ENCODE results near the gene ATP6V1A.

ATP6V1A gene

GRCh38 chr3:113802795-113803455 is 56.1 kb downstream of the ATP6V1A start:
- Histone ChIP-seq H4K20me1 (ENCODE audit: control insufficient read depth, insufficient read depth, low read depth, low read length) (no peaks in the 10 kb centered on the region), H3K4me2 (ENCODE audit: low read length) (no peak overlapping the region), H3K4me1 (ENCODE audit: control insufficient read depth, low read length) (0 out of 2 replicates have a peak, but pooled peaks cover 2% of the 10 kb centered on the region), H3K9me3 (ENCODE audit: control insufficient read depth, insufficient read depth, low read length) (no peaks in the 10 kb centered on the region), H3K4me3 (ENCODE audit: low read length) (no peak overlapping the region), H3K9me2 (replicated peaks; ENCODE audit: control insufficient read depth, low read length) (no peaks in the 10 kb centered on the region), H3K27ac (ENCODE audit: low read depth, low read length) (no peak overlapping the region), H3K36me3 (ENCODE audit: control insufficient read depth, low read length) (peaks cover 50% of the 10 kb centered on the region), H3K79me2 (ENCODE audit: control insufficient read depth, low read length) (no peaks in the 10 kb centered on the region), H3F3A (ENCODE audit: control insufficient read depth, insufficient read depth) (no peaks in the 10 kb centered on the region; the same call in 1 of the 2 replicates), H3K27me3 (ENCODE audit: control insufficient read depth, low read length) (no peaks in the 10 kb centered on the region)
- TF ChIP-seq EZH2phosphoT487 (IDR thresholded peaks at IDR 0.05; ENCODE audit: borderline replicate concordance, low read length) (no peak), CTCF (IDR thresholded peaks at IDR 0.05; ENCODE audit: low read depth, low read length, poor library complexity, severe bottlenecking) (no peak)

GRCh38 chr3:113804661-113805060 is 57.8 kb downstream of the ATP6V1A start:
- Histone ChIP-seq H3K4me2 (ENCODE audit: low read length) (no peak overlapping the region), H4K20me1 (ENCODE audit: control insufficient read depth, insufficient read depth, low read depth, low read length) (no peaks in the 10 kb centered on the region), H3K79me2 (ENCODE audit: control insufficient read depth, low read length) (no peaks in the 10 kb centered on the region), H3K27me3 (ENCODE audit: control insufficient read depth, low read length) (no peaks in the 10 kb centered on the region), H3F3A (ENCODE audit: control insufficient read depth, insufficient read depth) (no peaks in the 10 kb centered on the region; the same call in 1 of the 2 replicates), H3K9me2 (replicated peaks; ENCODE audit: control insufficient read depth, low read length) (no peaks in the 10 kb centered on the region), H3K36me3 (ENCODE audit: control insufficient read depth, low read length) (peaks cover 44% of the 10 kb centered on the region), H3K4me3 (ENCODE audit: low read length) (no peak overlapping the region), H3K27ac (ENCODE audit: low read depth, low read length) (no peak overlapping the region), H3K4me1 (ENCODE audit: control insufficient read depth, low read length) (0 out of 2 replicates have a peak, but pooled peaks cover 2% of the 10 kb centered on the region), H3K9me3 (ENCODE audit: control insufficient read depth, insufficient read depth, low read length) (no peaks in the 10 kb centered on the region)
- TF ChIP-seq CTCF (IDR thresholded peaks at IDR 0.05; ENCODE audit: low read depth, low read length, poor library complexity, severe bottlenecking) (no peak), EZH2phosphoT487 (IDR thresholded peaks at IDR 0.05; ENCODE audit: borderline replicate concordance, low read length) (no peak)

GRCh38 chr3:113805249-113805648 is 58.4 kb downstream of the ATP6V1A start:
- Histone ChIP-seq H3K4me2 (ENCODE audit: low read length) (no peak overlapping the region), H4K20me1 (ENCODE audit: control insufficient read depth, insufficient read depth, low read depth, low read length) (no peaks in the 10 kb centered on the region), H3K4me1 (ENCODE audit: control insufficient read depth, low read length) (0 out of 2 replicates have a peak, but pooled peaks cover 2% of the 10 kb centered on the region), H3K27ac (ENCODE audit: low read depth, low read length) (no peak overlapping the region), H3F3A (ENCODE audit: control insufficient read depth, insufficient read depth) (no peaks in the 10 kb centered on the region; the same call in 1 of the 2 replicates), H3K36me3 (ENCODE audit: control insufficient read depth, low read length) (peaks cover 39% of the 10 kb centered on the region), H3K9me2 (replicated peaks; ENCODE audit: control insufficient read depth, low read length) (no peaks in the 10 kb centered on the region), H3K4me3 (ENCODE audit: low read length) (no peak overlapping the region), H3K79me2 (ENCODE audit: control insufficient read depth, low read length) (no peaks in the 10 kb centered on the region), H3K9me3 (ENCODE audit: control insufficient read depth, insufficient read depth, low read length) (no peaks in the 10 kb centered on the region), H3K27me3 (ENCODE audit: control insufficient read depth, low read length) (no peaks in the 10 kb centered on the region)
- TF ChIP-seq EZH2phosphoT487 (IDR thresholded peaks at IDR 0.05; ENCODE audit: borderline replicate concordance, low read length) = no peak
- no peak for TF ChIP-seq CTCF (IDR thresholded peaks at IDR 0.05; ENCODE audit: low read depth, low read length, poor library complexity, severe bottlenecking)
